ENCODE measurements around the gene IGF1R.
"Not testable (repeated sequence)": the region's sequence is repeated elsewhere in the genome, so short reads cannot be mapped to it uniquely, and the experiment has no call there.

Gene IGF1R

GRCh38 chr15:98960555-98961050 is 312.3 kb downstream of the IGF1R start:
- DNase-seq (ENCODE audit: low read depth), result no peak

- no peak for DNase-seq (ENCODE audit: low read depth)
Measured at GRCh38 chr15:98963444-98963843, 315.1 kb downstream of the IGF1R start.

GRCh38 chr15:98964466-98965133 is 316.3 kb downstream of the IGF1R start:
- no peak for DNase-seq (ENCODE audit: low read depth)

GRCh38 chr15:98965134-98965491 is 316.8 kb downstream of the IGF1R start:
- DNase-seq (ENCODE audit: low read depth), result not testable (repeated sequence)

GRCh38 chr15:98965597-98965996 is 317.3 kb downstream of the IGF1R start:
- DNase-seq (ENCODE audit: low read depth), result no peak

- DNase-seq (ENCODE audit: low read depth), result no peak
Measured at GRCh38 chr15:98966091-98966787, 317.9 kb downstream of the IGF1R start.

GRCh38 chr15:98967096-98967495 is 318.8 kb downstream of the IGF1R start:
- DNase-seq (ENCODE audit: low read depth), result no peak

- no peak for DNase-seq (ENCODE audit: low read depth)
Measured at GRCh38 chr15:98967916-98968315, 319.6 kb downstream of the IGF1R start.

GRCh38 chr15:98968576-98968975 is 320.2 kb downstream of the IGF1R start:
- no peak for DNase-seq (ENCODE audit: low read depth)

- DNase-seq (ENCODE audit: low read depth), result no peak
Measured at GRCh38 chr15:98969126-98969735, 320.9 kb downstream of the IGF1R start.

GRCh38 chr15:98970799-98971198 is 322.5 kb downstream of the IGF1R start:
- no peak for DNase-seq (ENCODE audit: low read depth)

GRCh38 chr15:98976500-98976899 is 328.2 kb downstream of the IGF1R start:
- DNase-seq (ENCODE audit: low read depth), result no peak

- no peak for DNase-seq (ENCODE audit: low read depth)
Measured at GRCh38 chr15:98977441-98977840, 329.1 kb downstream of the IGF1R start.

GRCh38 chr15:98978153-98978552 is 329.8 kb downstream of the IGF1R start:
- no peak for DNase-seq (ENCODE audit: low read depth)

GRCh38 chr15:98980899-98981228 is 332.5 kb downstream of the IGF1R start:
- no peak for DNase-seq (ENCODE audit: low read depth)

- peak; percentile 39 for DNase-seq (ENCODE audit: low read depth)
Measured at GRCh38 chr15:98981851-98982722, 333.7 kb downstream of the IGF1R start.

GRCh38 chr15:98983334-98983733 is 335.0 kb downstream of the IGF1R start:
- DNase-seq (ENCODE audit: low read depth), result peak; percentile 65

- no peak for DNase-seq (ENCODE audit: low read depth)
Measured at GRCh38 chr15:98986281-98986680, 337.9 kb downstream of the IGF1R start.

- DNase-seq (ENCODE audit: low read depth), result no peak
Measured at GRCh38 chr15:98994892-98995291, 346.6 kb downstream of the IGF1R start.

GRCh38 chr15:98996169-98996568 is 347.8 kb downstream of the IGF1R start:
- DNase-seq (ENCODE audit: low read depth), result no peak

GRCh38 chr15:98996624-98997023 is 348.3 kb downstream of the IGF1R start:
- no peak for DNase-seq (ENCODE audit: low read depth)

- no peak for DNase-seq (ENCODE audit: low read depth)
Measured at GRCh38 chr15:98997312-98997711, 349.0 kb downstream of the IGF1R start.

All from ELR (cell line).